GM18507 (cell line): ENCODE measurements around the gene GNRH2.
"Not testable (repeated sequence)": the region's sequence is repeated elsewhere in the genome, so short reads cannot be mapped to it uniquely, and the experiment has no call there.

Experiments
- DNase-seq: peaks from one replicate; pipeline ENCODE4 v3.0.0; 2011; ENCODE audit warnings: low read depth; ENCODE audit not compliant: insufficient read length; ENCODE audit errors: extremely low spot score
- FAIRE-seq: peaks from 2 replicates; lab custom pipeline; 2011; peaks lifted over from hg19 to GRCh38; lab: Jason Lieb, UNC

The GNRH2 gene, protein sequence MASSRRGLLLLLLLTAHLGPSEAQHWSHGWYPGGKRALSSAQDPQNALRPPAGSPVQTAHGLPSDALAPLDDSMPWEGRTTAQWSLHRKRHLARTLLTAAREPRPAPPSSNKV

DNA sequence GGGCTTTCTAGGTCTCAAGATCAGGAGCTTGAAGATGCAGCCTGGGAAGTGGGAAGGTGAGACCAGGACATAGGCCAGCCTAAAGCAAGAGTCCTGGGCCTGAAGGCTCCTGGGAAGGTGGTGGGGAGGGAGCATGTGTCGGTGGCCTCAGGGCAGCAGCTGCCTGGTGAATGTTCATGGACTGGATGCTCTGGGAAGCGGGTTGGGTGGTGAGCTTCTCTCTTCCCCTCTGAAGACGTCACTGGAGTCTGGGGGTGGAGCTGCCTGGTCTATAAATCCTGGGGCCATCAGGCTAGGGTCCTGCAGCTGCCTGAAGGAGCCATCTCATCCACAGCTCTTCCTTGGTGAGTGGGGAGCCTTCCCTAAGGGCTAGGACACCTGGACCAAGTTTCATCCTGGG, at the start of gene GNRH2:
Gene GNRH2 (plus strand): TSS at position 301 of the 400 bp plus-strand sequence. CDS start 793 bp downstream, outside the sequence.
- FAIRE-seq (no peak), DNase-seq (no peak)

DNA sequence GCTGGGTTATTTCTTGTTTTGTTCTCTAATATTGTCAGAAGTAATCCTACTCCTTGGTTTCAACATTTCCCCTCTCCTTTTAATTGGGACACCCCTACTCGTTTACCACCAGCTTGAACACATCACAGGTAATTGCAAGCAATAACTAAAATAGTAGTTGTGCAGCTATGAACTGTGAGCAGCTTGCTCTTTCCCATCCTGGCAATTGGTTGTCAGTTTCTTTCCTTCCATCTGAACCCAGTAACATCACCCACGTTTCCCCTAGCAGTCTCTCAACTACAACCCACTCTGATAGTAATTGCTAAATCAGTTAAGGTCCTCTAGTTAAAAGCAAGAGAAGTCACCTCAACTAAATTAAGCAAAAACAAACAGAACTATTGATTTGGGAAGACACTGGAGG, 47.6 kb upstream of the GNRH2 start:
- FAIRE-seq (no peak), DNase-seq (no peak)

DNA sequence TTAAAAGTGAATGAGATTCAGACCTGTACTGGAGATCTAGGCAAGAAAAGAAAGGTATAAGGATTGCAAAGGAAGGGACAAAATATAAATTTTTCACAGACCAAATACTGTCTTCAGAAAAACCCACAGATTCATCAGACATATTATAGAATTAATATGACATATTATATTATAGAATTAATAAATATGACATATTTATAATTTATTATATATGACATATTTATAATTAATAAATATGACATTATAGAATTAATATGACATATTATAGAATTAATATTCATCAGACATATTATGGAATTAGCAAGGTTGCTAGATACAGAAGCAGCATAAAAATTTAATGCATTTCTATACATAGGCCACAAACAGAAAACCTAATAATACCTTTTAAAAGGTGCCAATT, 44.7 kb upstream of the GNRH2 start:
- FAIRE-seq: no peak
- DNase-seq: no peak

DNA sequence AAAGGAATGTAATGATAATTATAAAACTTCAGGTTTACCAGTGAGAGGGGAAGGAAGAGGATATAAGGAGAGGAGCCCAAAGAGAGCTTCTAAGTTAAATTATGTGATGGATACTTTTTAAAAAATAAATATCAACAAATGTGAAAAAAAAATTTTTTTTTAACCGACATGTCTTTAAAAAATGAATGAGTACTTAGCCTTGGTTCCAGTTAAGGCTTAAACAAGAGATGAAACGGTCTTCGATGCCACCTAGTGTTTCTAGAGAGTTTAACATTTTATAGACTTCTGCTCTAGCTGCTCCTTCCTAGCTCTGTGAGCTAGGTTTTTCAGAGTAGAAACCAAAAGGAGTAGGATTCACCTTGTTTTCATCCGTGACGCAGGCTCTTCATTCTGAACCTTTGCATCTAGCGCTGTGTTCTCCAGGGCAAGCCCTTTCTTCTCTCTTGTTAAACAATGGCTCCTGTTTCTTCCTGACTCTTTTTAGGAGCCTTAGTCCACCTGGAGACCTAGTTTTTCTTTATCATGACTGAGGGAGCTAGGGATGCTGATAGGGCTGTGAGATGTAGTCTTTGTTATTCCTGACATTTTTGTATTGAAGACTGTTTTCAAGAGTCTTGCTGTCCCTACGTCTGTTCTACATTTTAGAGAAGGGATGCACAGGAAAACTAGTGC, 42.4 kb upstream of the GNRH2 start:
- DNase-seq (no peak), FAIRE-seq (peak; percentile 77)

DNA sequence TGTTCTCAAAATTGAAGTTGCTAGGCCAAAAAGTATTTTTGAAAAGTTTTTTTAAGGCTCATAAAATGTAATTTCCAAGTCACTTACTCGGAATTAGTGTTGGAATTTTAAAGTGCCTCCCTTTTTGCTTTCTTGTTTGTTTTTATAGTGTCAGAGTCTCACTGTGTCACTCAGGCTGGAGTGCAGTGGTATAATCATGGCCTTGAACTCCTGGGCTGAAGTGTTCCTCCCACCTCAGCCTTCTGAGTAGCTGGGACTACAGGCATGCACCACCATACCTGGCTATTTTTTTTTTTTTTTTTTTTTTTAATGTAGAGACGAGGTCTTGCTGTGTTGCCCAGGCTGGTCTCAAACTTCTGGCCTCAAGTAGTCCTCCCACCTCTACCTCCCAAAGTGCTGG, 40.0 kb upstream of the GNRH2 start:
- FAIRE-seq (no peak), DNase-seq (no peak)

DNA sequence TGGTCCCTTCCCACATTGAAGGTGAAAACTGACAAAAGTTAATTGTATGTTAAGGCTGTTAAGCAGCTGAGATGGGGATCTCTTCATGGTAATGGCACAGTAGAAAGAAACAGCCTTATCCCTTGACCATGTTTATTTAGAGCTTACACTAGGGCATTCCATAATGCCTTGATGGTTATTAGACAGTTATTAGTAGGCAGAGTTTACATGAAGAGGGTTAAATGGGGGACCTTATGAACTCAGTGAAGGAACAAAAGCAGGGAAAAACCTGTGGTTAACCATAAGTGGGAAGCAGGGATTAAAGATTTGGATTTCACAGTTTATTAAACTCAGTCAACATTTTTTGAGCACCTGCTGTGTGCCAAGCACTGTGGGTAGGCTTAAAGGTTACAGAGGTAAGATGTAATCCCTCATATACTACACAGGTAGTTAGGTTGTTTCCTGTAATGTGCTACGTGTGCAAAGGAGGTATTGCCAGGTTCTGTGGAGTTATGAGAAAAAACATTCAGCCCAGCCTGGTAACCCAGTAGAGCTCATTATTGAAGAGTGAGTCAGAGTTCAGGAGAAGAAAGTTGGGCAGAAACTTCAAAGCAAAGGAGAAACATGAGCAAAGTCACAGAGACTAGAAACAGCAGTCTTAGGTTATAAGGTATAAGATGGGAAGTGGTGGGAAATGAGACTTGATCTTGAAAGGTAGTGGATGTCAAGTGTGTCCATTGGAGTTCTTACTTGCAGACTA, 32.3 kb upstream of the GNRH2 start:
- DNase-seq: no peak
- no peak for FAIRE-seq

DNA sequence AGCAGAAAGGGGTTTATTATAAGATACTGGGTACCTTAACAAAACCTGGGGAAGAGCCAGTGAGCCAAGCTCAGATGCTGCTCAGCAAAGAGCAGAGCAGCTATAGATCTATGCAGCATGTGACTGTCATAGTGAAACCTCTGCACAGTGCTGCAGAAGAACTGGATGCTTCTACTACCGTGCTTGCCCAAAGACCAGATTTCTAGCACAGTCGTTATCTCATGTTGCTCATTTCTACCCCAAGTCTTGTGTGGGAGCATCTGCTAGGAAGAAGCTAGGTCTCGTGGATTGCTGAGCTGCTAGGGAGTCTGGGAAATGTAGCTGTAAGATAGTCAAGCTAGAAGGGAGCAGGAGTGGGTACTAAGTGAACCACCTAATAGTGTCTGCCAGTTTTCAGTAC, 31.7 kb upstream of the GNRH2 start:
- DNase-seq: no peak
- no peak for FAIRE-seq

DNA sequence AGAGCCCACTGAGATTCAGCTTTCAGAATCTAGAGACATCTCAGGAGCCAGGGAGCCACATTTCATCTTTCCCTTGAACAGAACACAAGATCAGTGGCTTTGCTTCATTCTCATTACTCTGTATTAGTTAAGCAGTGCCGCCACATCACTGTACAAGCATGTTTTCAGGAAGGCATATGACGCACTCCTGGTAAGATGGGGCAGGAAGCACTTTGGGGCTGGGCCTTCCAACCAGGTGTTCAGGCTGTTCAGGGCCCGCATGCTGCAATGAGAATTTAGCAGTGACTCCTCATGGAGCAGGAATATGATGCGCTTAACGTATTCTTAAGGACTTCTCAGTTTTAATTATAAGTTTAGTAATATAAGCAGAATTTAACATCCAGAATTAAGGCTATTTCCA, 29.7 kb upstream of the GNRH2 start:
- FAIRE-seq: no peak
- no peak for DNase-seq

DNA sequence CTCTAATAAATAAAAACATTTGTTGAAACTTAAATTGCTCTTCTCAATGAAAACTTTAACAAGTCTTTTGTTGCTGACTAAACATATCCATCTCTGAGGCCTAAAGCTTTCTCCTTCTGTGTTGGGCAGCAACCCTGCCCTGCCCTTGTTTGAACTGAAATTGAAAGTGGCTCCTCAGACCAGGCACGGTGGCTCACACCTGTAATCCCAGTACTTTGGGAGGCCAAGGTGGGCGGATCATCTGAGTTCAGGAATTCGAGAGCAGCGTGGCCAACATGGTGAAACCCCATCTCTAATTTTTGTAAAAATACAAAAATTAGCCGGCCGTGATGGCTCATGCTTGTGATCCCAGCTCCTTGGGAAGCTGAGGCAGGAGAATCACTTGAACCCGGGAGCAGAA, 29.2 kb upstream of the GNRH2 start:
- no peak for DNase-seq
- no peak for FAIRE-seq

DNA sequence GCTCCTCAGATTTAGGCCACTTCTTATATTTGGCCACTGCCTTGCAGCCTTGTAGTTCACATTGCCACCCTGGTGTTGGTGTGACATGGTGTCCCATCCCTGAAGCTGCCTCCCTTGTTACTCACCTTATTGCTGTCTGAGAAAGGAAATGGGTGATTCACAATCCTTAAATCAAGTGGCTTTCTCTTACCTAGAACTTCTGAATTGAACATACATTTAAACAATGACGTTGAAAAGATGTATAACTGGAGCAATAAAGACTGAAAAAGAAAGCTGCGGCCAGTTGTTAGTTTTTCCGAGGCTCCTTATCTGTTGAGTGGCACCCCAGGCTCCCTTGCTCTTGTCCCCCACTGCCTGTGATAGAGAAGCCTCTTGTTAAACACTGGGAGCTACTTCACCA, 28.8 kb upstream of the GNRH2 start:
- no peak for DNase-seq

DNA sequence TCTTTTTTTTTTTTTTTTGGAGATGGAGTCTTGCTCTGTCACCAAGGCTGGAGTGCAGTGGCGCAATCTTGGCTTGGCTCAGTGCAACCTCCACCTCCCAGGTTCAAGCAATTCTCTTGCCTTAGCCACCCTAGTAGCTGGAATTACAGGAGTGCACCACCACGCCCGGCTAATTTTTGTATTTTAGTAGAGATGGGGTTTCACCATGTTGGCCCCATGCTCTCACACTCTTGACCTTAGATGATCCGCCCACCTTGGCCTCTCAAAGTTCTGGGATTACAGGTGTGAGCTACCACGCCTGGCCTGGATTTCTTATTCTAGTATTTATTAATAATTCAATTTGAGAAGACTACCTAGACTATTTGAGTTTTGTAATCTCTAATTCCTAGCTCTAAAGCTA, 28.1 kb upstream of the GNRH2 start:
- not testable (repeated sequence) for FAIRE-seq, DNase-seq

More for the DNA sequence above, 28.8 kb upstream of the GNRH2 start:
- no peak for FAIRE-seq

DNA sequence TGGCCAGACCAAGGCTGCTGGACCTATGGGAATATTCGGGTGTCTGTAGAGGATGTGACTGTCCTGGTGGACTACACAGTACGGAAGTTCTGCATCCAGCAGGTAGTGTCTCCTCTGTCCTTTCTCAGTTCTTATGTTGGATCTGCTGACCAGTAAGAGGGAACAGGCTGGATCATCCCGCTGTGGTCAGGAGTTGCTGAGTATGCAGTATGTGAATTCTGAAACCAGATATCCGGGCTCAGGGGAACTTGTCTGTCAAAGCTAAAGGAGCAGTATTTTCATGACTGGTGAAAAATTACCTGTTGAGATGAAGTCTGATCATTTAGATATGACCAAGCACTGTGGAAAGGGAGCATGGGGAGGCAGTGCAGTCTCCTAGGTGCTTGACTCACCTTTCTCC, 22.1 kb upstream of the GNRH2 start:
- no peak for DNase-seq
- FAIRE-seq: no peak

DNA sequence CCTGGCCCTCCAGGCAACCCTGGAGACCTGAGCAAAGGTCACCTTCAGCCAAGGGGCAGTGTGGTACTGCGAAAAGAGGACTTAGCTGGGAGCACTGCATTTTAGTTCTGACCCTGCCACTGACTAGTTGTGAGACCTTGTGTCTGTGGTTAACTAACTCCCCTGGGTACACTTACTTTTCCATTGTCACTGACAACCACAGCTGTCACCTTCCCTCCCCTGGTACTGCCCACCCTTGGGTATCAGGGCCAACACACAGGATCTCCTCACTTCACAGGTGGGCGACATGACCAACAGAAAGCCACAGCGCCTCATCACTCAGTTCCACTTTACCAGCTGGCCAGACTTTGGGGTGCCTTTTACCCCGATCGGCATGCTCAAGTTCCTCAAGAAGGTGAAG, 21.6 kb upstream of the GNRH2 start:
- no peak for FAIRE-seq
- DNase-seq: no peak

DNA sequence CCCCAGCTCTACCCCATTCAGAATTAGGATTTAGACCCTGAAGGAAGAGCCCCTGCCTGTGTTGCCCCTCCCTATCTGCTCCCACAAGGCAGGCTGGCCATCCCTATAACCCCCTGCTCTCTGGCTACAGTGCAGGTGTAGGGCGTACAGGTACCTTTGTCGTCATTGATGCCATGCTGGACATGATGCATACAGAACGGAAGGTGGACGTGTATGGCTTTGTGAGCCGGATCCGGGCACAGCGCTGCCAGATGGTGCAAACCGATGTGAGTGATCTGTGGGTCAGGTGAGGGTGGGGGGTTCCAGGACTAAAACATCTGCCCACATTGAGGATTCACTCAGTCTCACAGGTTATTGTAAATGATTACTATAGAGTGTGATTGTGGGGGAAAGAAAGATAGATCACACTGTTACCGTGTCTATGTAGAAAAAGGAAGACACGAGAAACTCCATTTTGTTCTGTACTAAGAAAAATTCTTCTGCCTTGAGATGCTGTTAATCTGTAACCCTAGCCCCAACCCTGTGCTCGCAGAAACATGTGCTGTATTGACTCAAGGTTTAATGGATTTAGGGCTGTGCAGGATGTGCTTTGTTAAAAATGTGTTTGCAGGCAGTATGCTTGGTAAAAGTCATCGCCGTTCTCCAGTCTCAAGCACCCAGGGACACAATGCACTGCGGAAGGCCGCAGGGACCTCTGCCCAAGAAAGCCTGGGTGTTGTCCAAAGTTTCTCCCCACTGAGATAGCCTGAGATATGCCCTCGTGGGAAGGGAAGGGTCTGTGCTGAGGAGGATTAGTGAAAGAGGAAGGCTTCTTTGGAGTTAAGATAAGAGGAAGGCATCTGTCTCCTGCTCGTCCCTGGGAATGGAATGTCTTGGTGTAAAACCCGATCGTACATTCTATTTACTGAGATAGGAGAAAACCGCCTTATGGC, 20.6 kb upstream of the GNRH2 start:
- not testable (repeated sequence) for DNase-seq, FAIRE-seq

DNA sequence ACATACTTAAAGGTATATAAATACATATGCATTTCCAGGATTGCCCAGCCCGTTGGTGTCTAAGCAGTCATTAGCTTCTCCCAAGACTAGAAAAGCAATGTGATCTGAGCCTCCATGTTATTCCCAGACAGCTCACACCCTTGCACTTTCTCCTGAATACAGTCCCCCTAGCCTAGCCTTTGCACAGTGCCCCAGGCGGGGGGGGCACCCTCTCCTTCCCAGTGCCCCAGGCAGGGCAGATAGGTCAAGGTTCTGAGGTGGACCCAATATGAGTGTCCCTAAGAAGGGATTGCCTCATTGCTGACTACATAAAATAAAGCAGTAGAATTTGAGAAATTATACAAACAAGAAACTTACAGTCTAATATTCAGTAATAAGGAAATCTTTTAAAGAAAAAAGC, 15.4 kb upstream of the GNRH2 start:
- DNase-seq (no peak), FAIRE-seq (no peak)

DNA sequence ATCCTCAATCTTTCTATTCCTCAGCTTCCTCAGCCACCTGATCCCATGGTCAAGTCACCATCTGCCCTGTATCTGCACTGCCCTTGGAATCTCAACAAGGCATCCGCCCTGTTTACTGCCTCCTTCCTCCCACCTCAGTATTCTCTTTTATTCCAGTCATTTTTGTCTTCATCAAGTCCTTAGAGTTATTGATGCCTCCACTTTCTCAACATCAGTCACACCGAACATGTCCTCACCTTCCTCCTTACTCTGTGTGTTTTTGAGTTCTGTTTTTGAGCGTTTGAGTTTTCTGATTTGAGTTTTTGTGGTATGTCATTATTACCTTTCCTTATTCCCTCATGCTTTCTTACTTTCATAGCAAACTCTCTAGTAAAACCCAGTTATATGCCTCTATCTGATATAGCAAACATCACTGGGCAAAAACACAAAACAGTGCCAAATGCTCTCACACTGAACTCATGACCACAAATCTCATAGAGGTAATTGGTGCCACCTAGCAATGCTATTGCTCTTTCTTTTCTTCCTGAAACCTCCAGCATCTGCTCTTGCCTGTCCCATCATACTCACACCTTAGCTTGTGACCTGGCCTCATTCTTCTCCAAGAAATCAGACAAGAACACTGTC, 11.8 kb upstream of the GNRH2 start:
- FAIRE-seq (no peak), DNase-seq (no peak)

DNA sequence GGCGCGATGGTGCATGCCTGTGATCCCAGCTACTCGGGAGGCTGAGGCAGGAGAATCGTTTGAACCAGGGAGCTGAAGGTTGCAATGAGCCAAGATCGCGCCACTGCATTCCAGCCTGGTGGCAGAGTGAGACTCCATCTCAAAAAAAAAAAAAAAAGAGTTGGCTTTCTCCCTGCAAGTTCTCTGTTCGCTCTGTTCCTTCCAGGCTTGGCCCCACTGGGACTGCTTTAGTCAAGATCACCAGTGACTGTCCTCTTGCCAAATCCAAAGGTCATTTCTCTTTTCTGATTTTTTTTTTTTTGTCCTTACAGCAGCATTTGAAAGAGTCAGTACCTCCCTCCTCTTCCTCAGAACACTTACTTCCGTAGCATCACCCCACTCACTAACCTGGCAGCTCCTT, 10.8 kb upstream of the GNRH2 start:
- no peak for FAIRE-seq

DNA sequence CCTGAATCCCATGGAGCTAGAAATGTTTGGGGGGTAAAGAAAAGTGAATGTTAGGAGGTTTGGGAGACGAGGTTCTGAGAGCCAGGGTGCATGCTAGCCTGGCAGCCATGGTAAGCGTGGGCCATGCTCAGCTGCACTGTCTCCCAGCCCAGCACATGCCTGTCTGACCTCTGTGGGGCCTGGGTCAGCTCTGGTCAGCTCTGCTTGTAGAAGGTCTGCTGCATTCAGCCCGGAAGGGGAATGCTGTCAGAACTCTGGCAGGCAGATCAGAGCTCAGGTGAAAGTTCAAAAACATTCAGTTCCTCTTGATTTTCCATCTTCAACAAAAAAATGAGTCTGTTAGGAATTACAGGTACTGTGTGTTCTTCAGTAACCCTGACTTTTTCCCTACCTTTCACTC, 5.8 kb upstream of the GNRH2 start:
- DNase-seq (no peak), FAIRE-seq (no peak)

More for the DNA sequence above, 10.8 kb upstream of the GNRH2 start:
- DNase-seq: no peak

DNA sequence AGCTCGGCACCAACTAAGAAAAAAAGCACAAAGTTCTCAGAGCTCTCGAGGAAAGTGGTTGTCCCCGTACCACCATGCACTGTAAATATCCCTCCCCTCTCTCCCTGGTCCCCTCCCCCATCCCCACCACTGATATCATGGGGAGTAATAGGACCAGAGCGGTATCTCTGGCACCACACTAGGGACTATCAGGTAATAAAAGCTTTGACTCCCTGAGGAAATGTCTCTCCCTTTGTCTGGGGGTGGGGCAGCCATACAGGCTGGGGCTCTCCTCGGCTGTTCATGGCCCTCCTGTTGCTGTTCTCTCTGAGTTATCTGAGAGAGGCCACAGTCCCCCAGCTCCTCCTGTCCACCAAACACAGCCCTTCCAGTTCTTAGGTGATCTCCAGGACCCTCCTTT, 5.0 kb upstream of the GNRH2 start:
- FAIRE-seq: no peak
- no peak for DNase-seq

DNA sequence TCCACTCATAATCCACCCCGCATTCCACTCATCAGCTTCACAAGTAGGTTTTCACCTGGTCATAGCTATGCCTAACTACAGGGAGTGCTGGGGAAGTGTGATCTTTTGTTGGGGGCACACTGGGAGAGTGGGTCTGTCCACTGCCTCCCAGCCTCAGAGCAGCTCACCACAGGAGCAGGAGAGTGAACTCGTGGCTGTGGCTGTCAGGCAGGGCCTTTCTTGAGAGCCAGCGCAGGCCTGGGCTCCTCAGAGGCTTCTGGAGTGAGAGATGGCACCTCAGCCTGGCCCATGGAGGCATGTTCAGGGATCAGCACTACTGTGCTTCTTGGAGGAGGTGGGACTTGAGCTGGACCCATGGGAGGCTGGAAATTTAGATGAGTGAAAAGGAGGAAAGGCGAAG, 4.0 kb upstream of the GNRH2 start:
- no peak for FAIRE-seq
- DNase-seq: no peak
